PC-3 (cell line): ENCODE measurements around the gene LIMA1. TPM values are rescaled to one million over a fixed set of nuclear protein-coding genes. Genes with fewer than 3 reads are reported as not detected.

Experiments used
- microRNA-seq: library from miRNA; unstranded; fragments of <30 nt; microRNA quantifications from one replicate; pipeline ENCODE4 v1.1.0, GENCODE V29; 2020; ENCODE audit not compliant: unreplicated experiment
- total RNA-seq: library from RNA; depleted of rRNA; stranded (reverse); fragments of >200 nt; gene quantifications from 2 replicates; pipeline ENCODE4 v1.2.3, GENCODE V29; 2014; rRNA removed

The LIMA1 gene
- total RNA-seq, 1 experiment from 2014 or later: 45.1 TPM

Small RNA genes lying within 50 kb of the gene (microRNA-seq; reads per million reads assigned to microRNA genes)
- 1.8 reads per million for gene MIR1293

Other genes starting within 250 kb of the LIMA1 start
- 6.0 and 6.3 TPM in 2 replicates for gene ASIC1, start 225.9 kb downstream of the LIMA1 start, total RNA-seq
- 105 and 109 TPM in 2 replicates for gene SMARCD1, start 198.2 kb downstream of the LIMA1 start, total RNA-seq
- 0.11 and 0.40 TPM in 2 replicates for gene GPD1, start 179.5 kb downstream of the LIMA1 start, total RNA-seq
- 75.7 and 84.7 TPM in 2 replicates for gene COX14, start 171.3 kb downstream of the LIMA1 start, total RNA-seq
- 24.9 and 29.7 TPM in 2 replicates for gene CERS5, start 116.2 kb downstream of the LIMA1 start, total RNA-seq
- not detected in 2 replicates for gene FAM186A, start 113.1 kb upstream of the LIMA1 start, total RNA-seq
- gene LARP4, start 117.4 kb upstream of the LIMA1 start, total RNA-seq: 35.1 and 39.1 TPM in 2 replicates
- gene DIP2B, start 221.5 kb upstream of the LIMA1 start, total RNA-seq: 36.3 and 39.6 TPM in 2 replicates